B cell (primary cell): ENCODE results near the gene PACSIN2.

Experiments used
- EZH2 ChIP-seq: IDR thresholded peaks from 2 replicates; pipeline ENCODE4 v1.6.1; 2012; ENCODE audit warnings: borderline replicate concordance, low read depth, mild to moderate bottlenecking, moderate library complexity, low read length; ENCODE audit not compliant: insufficient read depth, poor library complexity, severe bottlenecking
- TF ChIP-seq, protein P1 (sequence below): fragments of 200-600 bp; IDR thresholded peaks from one replicate; pipeline ENCODE4 v1.8.0; 2022; ENCODE audit warnings: antibody characterized with exemption, mild to moderate bottlenecking

DNA sequence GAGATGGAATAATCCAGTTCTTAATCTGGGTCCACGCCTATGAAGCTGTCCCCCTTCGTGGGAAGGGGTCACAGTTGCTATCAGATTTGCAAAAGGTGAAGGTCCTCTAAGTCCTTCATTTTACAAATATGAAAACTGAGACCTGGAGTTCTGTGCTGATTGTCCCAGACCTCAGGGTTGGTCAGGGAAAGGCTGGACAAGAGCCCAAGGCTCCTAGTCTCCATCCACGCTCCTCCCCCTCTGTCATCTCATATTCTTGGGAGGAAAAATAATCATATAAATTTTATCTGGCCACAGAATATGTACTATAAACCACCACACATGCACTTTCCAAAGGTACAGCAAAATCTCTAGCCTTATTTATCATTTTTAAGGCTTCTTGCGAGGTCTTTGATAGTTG, 5.5 kb downstream of the PACSIN2 start:
- TF ChIP-seq, protein P1, sequence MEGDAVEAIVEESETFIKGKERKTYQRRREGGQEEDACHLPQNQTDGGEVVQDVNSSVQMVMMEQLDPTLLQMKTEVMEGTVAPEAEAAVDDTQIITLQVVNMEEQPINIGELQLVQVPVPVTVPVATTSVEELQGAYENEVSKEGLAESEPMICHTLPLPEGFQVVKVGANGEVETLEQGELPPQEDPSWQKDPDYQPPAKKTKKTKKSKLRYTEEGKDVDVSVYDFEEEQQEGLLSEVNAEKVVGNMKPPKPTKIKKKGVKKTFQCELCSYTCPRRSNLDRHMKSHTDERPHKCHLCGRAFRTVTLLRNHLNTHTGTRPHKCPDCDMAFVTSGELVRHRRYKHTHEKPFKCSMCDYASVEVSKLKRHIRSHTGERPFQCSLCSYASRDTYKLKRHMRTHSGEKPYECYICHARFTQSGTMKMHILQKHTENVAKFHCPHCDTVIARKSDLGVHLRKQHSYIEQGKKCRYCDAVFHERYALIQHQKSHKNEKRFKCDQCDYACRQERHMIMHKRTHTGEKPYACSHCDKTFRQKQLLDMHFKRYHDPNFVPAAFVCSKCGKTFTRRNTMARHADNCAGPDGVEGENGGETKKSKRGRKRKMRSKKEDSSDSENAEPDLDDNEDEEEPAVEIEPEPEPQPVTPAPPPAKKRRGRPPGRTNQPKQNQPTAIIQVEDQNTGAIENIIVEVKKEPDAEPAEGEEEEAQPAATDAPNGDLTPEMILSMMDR, result no peak
- TF ChIP-seq EZH2, result no peak
